Peyer's patch (tissue), 4 donors: ENCODE measurements around the gene FNDC11. TPM values are rescaled to one million over a fixed set of nuclear protein-coding genes. Genes with fewer than 3 reads are reported as not detected.

ENCODE experiments used
- DNase-seq, 3 donors: peaks; one replicate each; pipeline ENCODE4 v3.0.0-alpha.2; 2017 to 2019
- H3K27ac ChIP-seq, 4 donors: fragments of 200-600 bp; sonication (generic); one replicate each; pipeline ENCODE4 v1.5.1; 2016 to 2019
- H3K27me3 ChIP-seq, 2 donors: fragments of 200-600 bp; sonication (generic); one replicate each; pipeline ENCODE4 v1.5.1; 2019
- H3K36me3 ChIP-seq, 3 donors: fragments of 200-600 bp; sonication (generic); one replicate each; pipeline ENCODE4 v1.5.1; 2016 to 2019
- H3K4me1 ChIP-seq, 4 donors: fragments of 200-600 bp; sonication (generic); one replicate each; pipeline ENCODE4 v1.5.1; 2016 to 2019
- H3K4me3 ChIP-seq, 4 donors: fragments of 200-600 bp; sonication (generic); 1 replicate in 3 of 4; 2 replicates in 1 of 4; pipeline ENCODE4 v1.5.1; 2016 to 2019; ENCODE audit warnings: mild to moderate bottlenecking in 1 of 4
- H3K9me3 ChIP-seq, 4 donors: fragments of 200-600 bp; sonication (generic); one replicate each; pipeline ENCODE4 v1.5.1; 2016 to 2019; ENCODE audit warnings: mild to moderate bottlenecking in 1 of 4
- CTCF ChIP-seq, 6 experiments: fragments of 450-650 bp in 4 of 6; fragments of 200-600 bp in 2 of 6; sonication (generic) in 1 of 6; IDR thresholded peaks; one replicate each; pipeline ENCODE4 v1.5.1; 2017 to 2019; ENCODE audit warnings: antibody characterized with exemption in 6 of 6, mild to moderate bottlenecking in 3 of 6, moderate library complexity in 1 of 6
- POLR2A ChIP-seq, 2 donors: fragments of 450-650 bp; IDR thresholded peaks; one replicate each; pipeline ENCODE4 v1.5.1; 2017; ENCODE audit warnings: antibody characterized with exemption in 2 of 2, mild to moderate bottlenecking in 2 of 2, moderate library complexity in 2 of 2
- total RNA-seq, 4 donors: library from RNA; depleted of rRNA; stranded (reverse); fragments of >200 nt; gene quantifications; one replicate each; pipeline ENCODE4 v1.1.0, GENCODE V29; 2016

Gene FNDC11
- total RNA-seq, 4 donors from 2014 or later = 0.67 TPM; not detected in 3

- TF ChIP-seq CTCF (IDR thresholded peaks at IDR 0.05) = no peak
- TF ChIP-seq POLR2A (IDR thresholded peaks at IDR 0.05) = no peak
- no peaks in the 10 kb centered on the region for H3K27me3 ChIP-seq
- no peak overlapping the region for H3K4me3 ChIP-seq
- H3K9me3 ChIP-seq = no peaks in the 10 kb centered on the region
- DNase-seq = peak in 2 of 3 donors; percentile 42 to 50
- no peaks in the 10 kb centered on the region for H3K36me3 ChIP-seq
- peaks cover 2 to 28% (median 7%) of the 10 kb centered on the region in 4 donors for H3K4me1 ChIP-seq
- H3K27ac ChIP-seq = no peak overlapping the region
These were observed 21.4 kb upstream of the FNDC11 start for GRCh38 chr20:63532449-63532971.

- Histone ChIP-seq H3K36me3 (no peaks in the 10 kb centered on the region), H3K4me1 (peaks cover 7 to 35% (median 12%) of the 10 kb centered on the region in 4 donors), H3K27ac (peak overlapping the region in 2 of 4 donors; percentile 96 to 98), H3K9me3 (no peaks in the 10 kb centered on the region), H3K4me3 (no peak overlapping the region), H3K27me3 (no peaks in the 10 kb centered on the region)
- DNase-seq = peak in 1 of 3 donors; percentile 46
- TF ChIP-seq CTCF (IDR thresholded peaks at IDR 0.05) (no peak), POLR2A (IDR thresholded peaks at IDR 0.05) (no peak)
These were observed 20.6 kb upstream of the FNDC11 start for GRCh38 chr20:63533388-63533787.

- Histone ChIP-seq H3K27ac (peak overlapping the region in 3 of 4 donors; percentile 60 to 98 (median 96)), H3K36me3 (no peaks in the 10 kb centered on the region), H3K27me3 (no peaks in the 10 kb centered on the region), H3K4me1 (peaks cover 10 to 38% (median 15%) of the 10 kb centered on the region in 4 donors), H3K9me3 (no peaks in the 10 kb centered on the region), H3K4me3 (peak overlapping the region in 2 of 4 donors; percentile 26 to 31)
- peak in 2 of 3 donors; percentile 81 to 86 for DNase-seq
- TF ChIP-seq CTCF (IDR thresholded peaks at IDR 0.05) (no peak), POLR2A (IDR thresholded peaks at IDR 0.05) (peak; percentile 64 to 76)
These were observed 20.0 kb upstream of the FNDC11 start for GRCh38 chr20:63533871-63534393.

- no peaks in the 10 kb centered on the region for H3K27me3 ChIP-seq
- H3K9me3 ChIP-seq = no peaks in the 10 kb centered on the region
- H3K36me3 ChIP-seq = no peaks in the 10 kb centered on the region
- H3K4me1 ChIP-seq = peaks cover 10 to 38% (median 16%) of the 10 kb centered on the region in 4 donors
- H3K4me3 ChIP-seq = peak overlapping the region in 2 of 4 donors; percentile 26 to 31
- TF ChIP-seq CTCF (IDR thresholded peaks at IDR 0.05) (no peak), POLR2A (IDR thresholded peaks at IDR 0.05) (no peak)
- H3K27ac ChIP-seq = peak overlapping the region in 3 of 4 donors; percentile 60 to 98 (median 96)
- no peak for DNase-seq
These were observed 19.5 kb upstream of the FNDC11 start for GRCh38 chr20:63534427-63534830.

- TF ChIP-seq CTCF (IDR thresholded peaks at IDR 0.05) (peak in 1 of 6 experiments; percentile 3), POLR2A (IDR thresholded peaks at IDR 0.05) (peak; percentile 61 to 81)
- no peaks in the 10 kb centered on the region for H3K36me3 ChIP-seq
- H3K9me3 ChIP-seq = no peaks in the 10 kb centered on the region
- peak overlapping the region in 2 of 4 donors; percentile 39 to 57 for H3K4me3 ChIP-seq
- no peaks in the 10 kb centered on the region for H3K27me3 ChIP-seq
- peaks cover 10 to 38% (median 16%) of the 10 kb centered on the region in 4 donors for H3K4me1 ChIP-seq
- H3K27ac ChIP-seq = peak overlapping the region in 3 of 4 donors; percentile 60 to 98 (median 96)
- DNase-seq = peak in 2 of 3 donors; percentile 90 to 93
These were observed 18.9 kb upstream of the FNDC11 start for GRCh38 chr20:63534831-63535651.
